ENCODE data around the gene ASPHD2. TPM values are rescaled to one million over a fixed set of nuclear protein-coding genes. Genes with fewer than 3 reads are reported as not detected.

The ASPHD2 gene
- total RNA-seq, 1 donor from 2014 or later = 1.5 TPM

GRCh38 chr22:26457661-26458272, 28.7 kb downstream of the ASPHD2 start:
- intact Hi-C loops (cut with DNase I) = no loop called here
- DNase-seq (no peak), ATAC-seq (no peak)
- Histone ChIP-seq H3K9me3 (no peaks in the 10 kb centered on the region), H3K27ac (no peak overlapping the region), H3K36me3 (peaks cover 88% of the 10 kb centered on the region), H3K27me3 (ENCODE audit: low read depth) (no peaks in the 10 kb centered on the region), H3K4me3 (no peak overlapping the region), H3K4me1 (no peaks in the 10 kb centered on the region)
- TF ChIP-seq CTCF (IDR thresholded peaks at IDR 0.05) = no peak

GRCh38 chr22:26460202-26460601, 31.1 kb downstream of the ASPHD2 start:
- Histone ChIP-seq H3K9me3 (no peaks in the 10 kb centered on the region), H3K4me1 (no peaks in the 10 kb centered on the region), H3K4me3 (no peak overlapping the region), H3K36me3 (peaks cover 95% of the 10 kb centered on the region), H3K27ac (no peak overlapping the region), H3K27me3 (ENCODE audit: low read depth) (no peaks in the 10 kb centered on the region)
- DNase-seq (no peak), ATAC-seq (no peak)
- intact Hi-C loops (cut with DNase I) = no loop called here
- TF ChIP-seq CTCF (IDR thresholded peaks at IDR 0.05) = no peak

- H3K9me3 ChIP-seq = no peaks in the 10 kb centered on the region
- intact Hi-C loops (cut with DNase I) = no loop called here
- no peak overlapping the region for H3K27ac ChIP-seq
- no peak overlapping the region for H3K4me3 ChIP-seq
- H3K36me3 ChIP-seq = peaks cover 98% of the 10 kb centered on the region
- no peaks in the 10 kb centered on the region for H3K4me1 ChIP-seq
- peak; percentile 72 for ATAC-seq
- peak; percentile 68 for TF ChIP-seq CTCF (IDR thresholded peaks at IDR 0.05)
- peak; percentile 58 for DNase-seq
- H3K27me3 ChIP-seq (ENCODE audit: low read depth) = no peaks in the 10 kb centered on the region
Observed at GRCh38 chr22:26461188-26461810, 32.2 kb downstream of the ASPHD2 start.

- H3K27ac ChIP-seq = no peak overlapping the region
- H3K36me3 ChIP-seq = peaks cover 98% of the 10 kb centered on the region
- DNase-seq = no peak
- H3K4me1 ChIP-seq = no peaks in the 10 kb centered on the region
- H3K27me3 ChIP-seq (ENCODE audit: low read depth) = no peaks in the 10 kb centered on the region
- no peaks in the 10 kb centered on the region for H3K9me3 ChIP-seq
- intact Hi-C loops (cut with DNase I) = no loop called here
- H3K4me3 ChIP-seq = no peak overlapping the region
- no peak for TF ChIP-seq CTCF (IDR thresholded peaks at IDR 0.05)
- no peak for ATAC-seq
Observed at GRCh38 chr22:26462051-26462450, 33.0 kb downstream of the ASPHD2 start.

GRCh38 chr22:26462641-26463040, 33.6 kb downstream of the ASPHD2 start:
- Histone ChIP-seq H3K27me3 (ENCODE audit: low read depth) (no peaks in the 10 kb centered on the region), H3K4me1 (no peaks in the 10 kb centered on the region), H3K36me3 (peaks cover 98% of the 10 kb centered on the region), H3K9me3 (no peaks in the 10 kb centered on the region), H3K27ac (no peak overlapping the region), H3K4me3 (no peak overlapping the region)
- intact Hi-C loops (cut with DNase I) = no loop called here
- no peak for TF ChIP-seq CTCF (IDR thresholded peaks at IDR 0.05)
- ATAC-seq (no peak), DNase-seq (no peak)

Measured in lower lobe of right lung (tissue), 2 donors.